GM12892 (cell line): Measurements from ENCODE around the gene CLDN1.

Experiments used
- POLR2A ChIP-seq: IDR thresholded peaks from 2 replicates; pipeline ENCODE4 v1.6.1; 2011; ENCODE audit warnings: low read depth, low read length, control low read depth
- POLR2AphosphoS5 ChIP-seq: IDR thresholded peaks from 2 replicates; pipeline ENCODE4 v1.6.1; 2011; ENCODE audit warnings: low read depth, low read length, control low read depth
- TAF1 ChIP-seq: IDR thresholded peaks from 2 replicates; pipeline ENCODE4 v1.6.1; 2011; ENCODE audit warnings: low read depth, mild to moderate bottlenecking, control low read depth, low read length, borderline replicate concordance

DNA sequence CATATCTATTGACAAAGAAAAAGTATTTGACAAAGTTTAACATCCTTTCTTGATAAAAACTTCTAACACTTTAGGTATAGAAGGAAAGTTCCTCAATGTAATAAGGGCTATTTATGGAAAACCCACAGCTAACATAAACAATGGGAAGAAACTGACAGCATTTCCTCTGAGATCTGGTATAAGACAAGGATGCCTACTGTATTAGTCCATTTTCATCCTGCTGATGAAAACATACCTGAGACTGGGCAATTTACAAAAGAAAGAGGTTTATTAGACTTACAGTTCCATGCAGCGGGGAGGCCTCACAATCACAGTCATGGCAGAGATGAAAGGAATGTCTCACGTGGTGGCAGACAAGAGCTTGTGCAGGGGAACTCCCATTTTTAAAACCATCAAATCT lies 17.8 kb upstream of the CLDN1 start:
- no peak for TF ChIP-seq POLR2A
- TF ChIP-seq POLR2AphosphoS5: no peak
- no peak for TF ChIP-seq TAF1
